Left kidney (tissue), 2 donors: ENCODE data around the gene MAML1. TPM values are rescaled to one million over a fixed set of nuclear protein-coding genes. Genes with fewer than 3 reads are reported as not detected.

Source experiments
- DNase-seq: peaks from one replicate; pipeline ENCODE4 v3.0.0-alpha.2; 2013
- polyA plus RNA-seq: library from polyadenylated mRNA; unstranded; fragments of 120-200 nt; gene quantifications from one replicate; pipeline ENCODE4 v1.2.1, GENCODE V29; 2013; ENCODE audit not compliant: insufficient read length

MAML1 gene
- polyA plus RNA-seq, 1 donor = 43.7 TPM

DNA sequence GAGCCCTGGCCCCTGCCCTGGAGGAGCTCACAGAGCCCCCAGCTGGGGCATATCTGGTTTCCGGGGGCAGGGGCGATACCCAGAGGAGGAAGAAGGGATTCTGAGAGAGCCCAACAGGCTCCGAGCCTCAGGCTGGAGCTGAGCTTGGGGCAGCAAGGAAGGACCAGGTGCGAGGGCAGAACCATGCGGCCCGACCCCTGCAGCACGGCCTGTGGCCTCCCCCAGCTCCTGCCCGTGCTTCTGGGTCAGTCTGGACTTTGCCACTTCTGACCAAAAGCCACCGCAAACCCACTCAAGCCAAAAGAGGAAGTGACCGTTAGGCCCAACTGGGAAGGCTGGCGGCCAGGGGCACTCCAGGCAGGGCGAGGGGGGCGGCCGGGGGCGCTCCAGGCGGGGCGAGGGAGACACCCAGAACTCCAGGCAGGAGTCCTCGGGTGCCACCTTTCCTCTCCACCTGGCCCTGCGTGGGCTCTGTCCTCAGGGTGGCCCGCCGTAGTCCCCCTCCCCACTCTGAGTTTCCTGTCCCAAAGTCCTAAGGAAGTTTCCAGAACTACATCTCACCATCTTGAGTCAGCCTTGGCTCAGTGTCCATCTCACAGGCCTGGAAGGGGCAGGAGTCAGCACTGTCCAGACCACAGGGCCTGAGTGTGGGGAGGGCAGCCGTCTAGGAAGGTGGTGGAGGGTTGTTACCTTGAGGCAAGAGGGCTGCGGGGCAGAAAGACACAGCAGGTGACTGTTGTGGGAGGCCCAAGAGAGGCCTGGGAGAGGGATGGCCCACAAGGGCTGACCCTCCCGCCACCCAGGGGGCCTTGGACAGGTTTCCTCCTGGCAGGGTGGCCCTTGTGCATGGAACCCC is 60.2 kb downstream of the MAML1 start:
- DNase-seq = no peak

DNA sequence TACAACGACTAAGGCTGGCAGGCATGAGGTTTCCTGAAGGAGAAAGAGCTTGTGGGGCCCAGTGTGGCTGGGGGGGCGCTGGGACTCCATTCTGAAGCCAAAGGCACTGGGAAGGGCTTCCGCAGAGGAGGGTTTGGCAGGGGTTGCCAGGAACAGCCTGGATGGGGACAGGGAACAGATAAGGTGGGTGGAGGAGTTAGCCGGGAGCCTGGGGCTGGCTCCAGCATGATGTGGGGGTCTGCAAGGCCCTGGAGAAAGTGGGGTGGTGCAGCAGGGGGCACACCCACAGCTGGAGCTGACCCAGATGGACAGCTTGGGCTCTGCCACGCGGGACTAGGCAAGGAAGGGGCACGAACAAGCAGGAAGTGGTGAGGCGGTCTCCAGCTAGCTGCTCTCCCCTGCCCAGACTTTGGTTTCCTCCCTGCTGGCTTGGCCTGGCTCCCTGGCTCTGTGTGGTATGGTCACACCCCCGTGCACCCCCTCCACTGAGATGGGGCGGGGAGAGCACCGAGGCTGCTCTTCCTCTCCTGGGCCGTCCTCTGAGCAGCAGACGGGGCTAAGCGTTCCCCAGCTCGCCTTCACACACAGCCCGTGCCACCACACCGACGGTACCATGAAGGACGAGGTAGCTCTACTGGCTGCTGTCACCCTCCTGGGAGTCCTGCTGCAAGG is 61.0 kb downstream of the MAML1 start, which contains the start of gene LTC4S:
LTC4S (plus strand) TSS at position 519 of the 672 bp plus-strand sequence; CDS start at position 614, 95 bp downstream.
- no peak for DNase-seq

DNA sequence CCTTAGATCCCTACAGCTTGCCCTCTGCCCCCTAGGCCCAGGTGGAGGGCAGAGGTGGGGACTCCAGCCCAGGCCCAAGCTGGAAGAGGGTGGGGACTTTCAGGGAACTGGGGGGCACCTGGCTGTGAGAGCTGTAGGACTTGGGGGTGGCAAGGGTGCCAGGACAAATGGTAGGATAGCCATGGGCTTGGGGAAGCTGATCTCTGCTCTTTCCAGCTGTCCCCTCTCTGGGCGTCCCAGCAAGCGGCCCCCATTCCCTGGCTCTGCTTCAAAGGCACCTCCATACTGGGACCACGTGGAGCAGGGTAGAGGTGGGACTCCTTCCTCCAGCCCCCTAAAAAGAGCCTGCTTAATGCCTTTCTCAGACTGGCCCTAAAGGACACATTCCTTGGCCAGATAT is 61.5 kb downstream of the MAML1 start:
- DNase-seq = no peak

GRCh38 chr5:179794575-179794974 is 62.0 kb downstream of the MAML1 start:
- DNase-seq = no peak

DNA sequence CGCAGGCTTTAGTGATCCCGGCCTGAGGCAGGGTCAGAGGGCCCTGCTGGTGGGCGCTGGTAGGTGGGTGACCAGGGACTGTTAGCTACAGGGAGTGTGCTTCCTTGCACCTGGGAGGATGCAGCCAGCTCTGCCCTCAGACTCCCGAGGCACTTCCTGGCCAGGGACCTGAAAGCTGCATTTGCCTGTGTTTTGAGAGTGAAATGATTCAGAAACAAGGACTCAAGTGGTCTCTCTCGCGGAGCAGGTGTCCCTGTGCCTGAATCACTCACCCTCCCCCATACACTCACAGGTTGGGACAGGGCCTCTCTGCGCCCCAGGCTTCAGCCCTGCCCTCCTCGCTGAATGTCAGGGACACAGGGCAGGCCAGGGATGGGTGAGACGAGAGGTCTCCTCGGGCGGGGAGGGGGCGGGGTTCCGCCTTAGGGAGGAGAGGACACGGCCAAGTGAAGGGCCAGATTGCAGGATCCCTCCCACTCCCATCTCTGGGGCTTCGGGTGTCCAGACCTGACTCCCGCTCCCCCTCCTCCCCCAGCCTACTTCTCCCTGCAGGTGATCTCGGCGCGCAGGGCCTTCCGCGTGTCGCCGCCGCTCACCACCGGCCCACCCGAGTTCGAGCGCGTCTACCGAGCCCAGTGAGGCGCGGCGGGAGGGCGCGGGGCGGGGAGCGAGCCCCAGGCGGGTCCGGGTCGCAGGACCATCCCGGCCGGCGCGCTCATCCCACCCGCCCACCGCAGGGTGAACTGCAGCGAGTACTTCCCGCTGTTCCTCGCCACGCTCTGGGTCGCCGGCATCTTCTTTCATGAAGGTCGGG is 62.6 kb downstream of the MAML1 start:
- no peak for DNase-seq

GRCh38 chr5:179795863-179796833 is 63.5 kb downstream of the MAML1 start:
- peak; percentile 76 for DNase-seq

- no peak for DNase-seq
Measured at GRCh38 chr5:179796877-179797608, 64.4 kb downstream of the MAML1 start.

DNA sequence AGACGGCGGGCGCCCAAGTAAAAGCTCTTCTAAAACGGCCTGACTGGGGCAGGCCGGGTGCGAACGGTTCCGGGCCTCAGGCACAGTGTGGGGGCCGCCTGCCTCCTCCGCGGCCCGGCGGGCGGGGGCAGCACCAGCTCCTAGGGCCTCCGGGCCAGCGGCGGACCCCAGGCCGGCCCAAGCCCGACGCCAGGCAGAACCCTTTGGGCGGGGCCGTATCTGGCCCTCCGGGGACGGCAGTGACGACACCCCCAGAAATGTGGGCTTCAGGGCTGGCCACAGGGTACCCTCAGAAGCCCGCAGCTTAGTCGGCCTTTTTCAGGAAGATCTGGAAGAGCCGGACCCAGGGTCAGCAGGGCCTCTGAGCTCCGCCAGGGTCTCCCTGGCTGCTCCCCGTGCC is 65.1 kb downstream of the MAML1 start:
- DNase-seq = no peak

GRCh38 chr5:179798144-179798770 is 65.6 kb downstream of the MAML1 start:
- no peak for DNase-seq

GRCh38 chr5:179798771-179799643 is 66.4 kb downstream of the MAML1 start:
- DNase-seq = no peak

DNA sequence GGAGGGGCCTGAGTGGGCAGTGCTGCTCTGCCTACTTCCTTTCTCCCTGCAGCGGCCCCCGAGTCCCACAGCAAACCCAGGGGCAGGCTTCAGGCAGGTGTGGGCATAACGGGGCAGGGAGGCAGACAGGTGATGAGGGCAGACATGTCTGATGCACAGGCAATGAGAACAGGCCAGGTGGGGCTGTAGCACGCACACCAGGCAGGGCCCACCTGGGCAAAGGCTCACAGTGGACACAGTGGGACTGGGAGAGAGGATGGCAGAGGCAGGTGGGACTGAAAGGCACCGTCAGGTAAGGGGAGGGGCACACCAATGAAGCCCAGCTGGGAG is 67.0 kb downstream of the MAML1 start:
- no peak for DNase-seq

- no peak for DNase-seq
Measured at GRCh38 chr5:179800071-179800695, 67.6 kb downstream of the MAML1 start.

DNA sequence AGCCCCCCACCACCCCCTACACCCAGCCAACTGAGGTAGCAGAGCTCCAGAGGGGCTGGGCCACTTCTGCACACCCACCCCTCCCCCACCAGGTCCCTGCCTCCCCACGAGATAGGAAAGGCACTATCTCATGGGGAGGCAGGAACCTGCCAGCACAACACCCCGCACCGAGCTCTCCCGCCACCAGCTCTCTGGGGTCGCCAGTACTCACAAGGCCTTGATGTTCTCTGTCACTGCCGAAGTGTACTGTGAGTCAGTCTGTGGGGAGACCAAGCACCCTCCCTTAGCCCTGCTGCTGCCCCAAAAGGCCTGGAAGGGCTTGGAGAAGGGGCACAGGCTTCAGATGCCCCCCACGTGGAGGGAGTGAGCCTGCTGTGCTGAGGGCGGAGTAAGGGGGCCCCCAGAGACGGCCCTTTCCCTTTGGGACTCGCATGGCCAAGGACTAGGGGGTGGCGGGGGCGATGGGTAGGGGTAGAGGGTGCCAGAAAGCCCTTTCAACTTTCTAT is 68.1 kb downstream of the MAML1 start:
- no peak for DNase-seq

DNA sequence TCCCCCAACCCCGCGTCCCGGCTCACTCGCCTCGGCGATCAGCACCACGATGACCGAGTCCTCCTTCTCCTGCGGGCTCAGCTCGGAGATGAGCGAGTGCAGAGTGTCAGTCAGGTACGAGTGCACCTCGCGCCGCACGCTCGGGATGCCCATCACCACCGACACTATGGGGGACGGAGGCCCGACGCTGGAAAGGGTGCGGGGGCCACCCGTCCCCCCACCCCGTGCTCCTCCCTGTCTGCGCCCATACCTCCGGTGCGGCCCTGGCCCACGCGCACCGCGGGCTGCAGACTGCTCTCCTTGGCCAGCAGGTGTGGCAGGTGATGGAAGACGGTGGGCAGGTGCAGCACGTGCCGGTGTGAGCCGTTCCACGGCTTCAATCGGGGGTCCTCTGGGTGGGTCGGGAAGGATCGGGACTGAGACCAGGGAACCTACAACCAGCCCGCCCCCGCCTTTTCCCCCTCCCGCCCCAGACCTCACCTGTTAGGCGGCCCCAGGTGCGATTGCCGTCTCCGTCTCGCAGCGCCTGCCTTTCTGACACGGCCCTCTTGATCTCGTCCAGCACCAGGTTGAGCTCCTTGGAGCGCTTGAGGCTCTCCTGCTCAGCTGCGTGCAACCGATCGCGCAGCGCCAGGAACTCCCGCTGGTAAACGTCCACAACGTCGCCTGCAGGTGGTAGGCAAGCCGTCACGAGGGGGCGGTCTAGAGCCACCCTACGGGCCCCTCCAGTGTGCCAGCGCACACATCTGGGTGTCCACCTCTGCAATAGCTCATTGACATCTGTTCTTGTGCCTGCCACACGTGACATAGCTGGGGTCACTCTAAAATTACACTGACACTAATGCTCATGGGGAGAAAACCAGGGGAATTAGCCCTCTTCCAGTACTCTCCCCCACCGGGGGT is 68.9 kb downstream of the MAML1 start:
- peak; percentile 71 for DNase-seq

DNA sequence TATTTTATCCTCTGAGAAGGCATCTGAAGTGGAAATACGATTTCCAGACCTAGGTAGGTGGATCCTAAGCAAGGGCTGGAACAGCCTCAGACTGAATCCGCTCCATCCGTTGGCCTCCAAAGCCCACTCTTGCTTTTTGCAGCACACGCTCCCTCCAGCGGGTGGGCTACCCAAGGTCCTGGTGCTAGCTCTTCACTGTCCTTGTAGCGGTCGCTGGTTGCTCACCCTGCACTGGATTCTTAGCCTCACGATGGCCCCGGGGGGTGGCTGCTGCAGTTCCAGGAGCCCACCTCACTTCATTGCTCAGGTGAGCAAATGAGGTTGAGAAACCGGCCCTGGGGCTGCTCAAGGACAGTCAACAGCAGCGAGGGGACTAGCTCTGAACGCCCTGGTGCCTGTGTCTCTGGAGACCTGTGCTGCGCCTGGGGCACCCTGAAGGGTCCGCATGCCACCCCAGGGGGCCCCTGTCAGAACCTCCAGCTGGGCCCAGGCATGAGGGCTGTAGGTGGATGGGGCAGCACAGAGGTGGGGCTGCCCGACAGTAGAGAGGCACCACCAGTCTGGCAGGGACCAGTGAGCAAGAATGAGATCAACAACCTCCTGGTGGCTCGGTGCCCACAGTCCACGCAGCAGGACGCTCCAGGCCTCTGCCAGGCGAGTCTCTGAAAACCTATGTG is 69.7 kb downstream of the MAML1 start:
- DNase-seq = no peak

GRCh38 chr5:179802950-179803562 is 70.4 kb downstream of the MAML1 start:
- no peak for DNase-seq
